NCI-H460 (cell line): ENCODE measurements around the gene CASP4. TPM values are rescaled to one million over a fixed set of nuclear protein-coding genes. Genes with fewer than 3 reads are reported as not detected.
"Not testable (repeated sequence)": the region's sequence is repeated elsewhere in the genome, so short reads cannot be mapped to it uniquely, and the experiment has no call there.

Experiments
- DNase-seq: peaks from one replicate; pipeline ENCODE4 v3.0.0-alpha.2; 2016; ENCODE audit warnings: low read depth; ENCODE audit errors: extremely low read depth
- total RNA-seq: library from RNA; depleted of rRNA; stranded (reverse); fragments of >200 nt; shearing (Covaris generic); gene quantifications from 2 replicates; pipeline ENCODE4 v1.2.3, GENCODE V29; 2014

The CASP4 gene
- total RNA-seq, 1 experiment from 2014 or later: 150 TPM

DNA sequence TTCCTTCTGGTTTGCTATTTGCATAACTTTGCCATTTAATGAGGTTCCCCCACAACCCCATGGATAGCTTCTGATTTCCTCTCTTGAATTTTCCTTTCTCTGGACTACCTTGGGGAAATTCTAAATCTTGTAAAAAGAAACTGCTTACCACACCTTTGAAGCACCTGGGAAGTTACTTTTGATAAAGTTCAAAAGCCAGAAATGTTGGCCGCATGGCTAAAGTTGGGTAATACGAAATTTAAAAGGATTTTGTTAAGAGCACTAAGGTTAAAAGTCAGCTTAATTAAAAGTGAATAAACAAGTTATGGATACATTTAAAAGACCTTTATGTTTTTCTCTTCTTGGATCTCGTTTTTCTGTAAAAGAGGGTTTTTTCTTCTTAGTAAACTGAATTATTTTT, 5.5 kb downstream of the CASP4 start:
- no peak for DNase-seq

GRCh38 chr11:104957280-104957679, 11.1 kb downstream of the CASP4 start:
- no peak for DNase-seq

GRCh38 chr11:104956528-104956927, 11.8 kb downstream of the CASP4 start:
- no peak for DNase-seq

GRCh38 chr11:104946907-104947306, 21.5 kb downstream of the CASP4 start:
- peak; percentile 53 for DNase-seq

- DNase-seq: no peak
Observed at GRCh38 chr11:104944076-104944475, 24.3 kb downstream of the CASP4 start.

- no peak for DNase-seq
Observed at GRCh38 chr11:104943561-104943960, 24.8 kb downstream of the CASP4 start.

- DNase-seq: no peak
Observed at GRCh38 chr11:104934594-104934993, 33.8 kb downstream of the CASP4 start.

- not testable (repeated sequence) for DNase-seq
Observed at GRCh38 chr11:104934073-104934472, 34.3 kb downstream of the CASP4 start.

DNA sequence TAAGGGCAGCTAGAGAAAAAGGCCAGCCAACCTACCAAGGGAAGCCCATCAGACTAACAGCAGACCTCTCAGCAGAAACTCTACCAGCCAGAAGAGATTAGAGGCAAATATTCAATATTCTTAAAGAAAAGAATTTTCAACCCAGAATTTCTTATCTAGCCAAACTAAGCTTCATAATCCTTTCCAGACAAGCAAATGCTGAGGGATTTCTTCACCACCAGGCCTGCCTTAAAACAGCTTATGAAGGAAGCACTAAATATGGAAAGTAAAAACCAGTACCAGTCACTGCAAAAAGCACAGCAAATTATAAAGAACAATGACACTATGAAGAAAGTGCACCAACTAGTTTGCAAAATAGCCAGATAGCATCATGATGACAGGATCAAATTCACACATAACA, 39.6 kb downstream of the CASP4 start:
- DNase-seq: no peak

GRCh38 chr11:104926771-104927611, 41.4 kb downstream of the CASP4 start:
- no peak for DNase-seq

- no peak for DNase-seq
Observed at GRCh38 chr11:104925850-104926249, 42.5 kb downstream of the CASP4 start.

DNA sequence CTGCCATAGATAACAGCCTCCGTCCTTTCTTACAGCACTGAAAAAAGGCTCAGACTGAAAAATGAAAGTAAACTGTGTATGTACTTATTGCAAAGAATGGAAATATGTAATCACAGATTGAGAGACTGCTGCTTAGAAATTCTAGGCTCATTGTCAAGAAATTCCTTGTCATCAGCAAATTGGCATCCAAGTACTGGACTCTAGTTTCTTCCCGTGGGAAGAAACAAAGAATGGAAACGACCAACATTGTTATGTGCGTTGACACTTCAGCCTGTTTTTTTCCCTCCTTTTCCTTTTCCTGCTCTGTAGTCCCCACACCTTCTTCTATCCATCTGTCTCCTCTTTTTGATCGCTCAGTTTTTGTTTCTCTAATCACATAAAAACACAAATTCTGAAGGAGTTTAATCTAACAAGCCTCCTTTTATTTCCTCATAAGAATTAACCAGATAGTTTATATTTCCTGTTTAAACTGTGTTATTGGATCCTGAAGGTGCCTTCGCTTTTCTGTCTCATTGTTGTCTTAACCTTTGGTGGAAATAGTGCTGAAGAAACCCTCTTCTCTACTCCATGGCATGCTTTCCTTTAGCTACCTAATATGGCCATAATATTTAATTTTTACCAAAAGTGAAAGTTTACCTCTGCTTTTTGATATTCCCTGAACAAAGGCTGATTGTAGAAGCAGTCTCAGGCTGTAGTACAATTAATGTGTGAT, 50.1 kb downstream of the CASP4 start:
- no peak for DNase-seq

GRCh38 chr11:104917271-104918112, 50.9 kb downstream of the CASP4 start:
- DNase-seq: no peak

DNA sequence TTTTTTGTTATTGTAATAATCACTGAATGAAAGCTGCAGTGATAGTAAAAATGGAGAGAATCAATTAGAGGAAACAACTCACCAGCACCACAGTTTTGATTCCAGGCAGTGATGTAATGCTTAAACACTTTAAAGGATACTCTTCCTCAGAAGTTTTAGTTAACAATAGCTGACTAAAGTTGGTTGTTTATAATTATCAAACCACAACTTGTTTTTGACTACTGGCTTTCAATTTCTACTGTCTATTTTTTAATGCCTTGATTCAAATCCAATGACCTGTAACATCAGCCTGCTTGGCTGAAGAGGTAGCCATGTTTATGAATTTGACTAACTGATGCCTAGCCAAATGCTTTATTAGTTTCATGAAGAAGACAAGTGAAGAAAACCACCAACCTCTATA, 51.9 kb downstream of the CASP4 start:
- DNase-seq: no peak

DNA sequence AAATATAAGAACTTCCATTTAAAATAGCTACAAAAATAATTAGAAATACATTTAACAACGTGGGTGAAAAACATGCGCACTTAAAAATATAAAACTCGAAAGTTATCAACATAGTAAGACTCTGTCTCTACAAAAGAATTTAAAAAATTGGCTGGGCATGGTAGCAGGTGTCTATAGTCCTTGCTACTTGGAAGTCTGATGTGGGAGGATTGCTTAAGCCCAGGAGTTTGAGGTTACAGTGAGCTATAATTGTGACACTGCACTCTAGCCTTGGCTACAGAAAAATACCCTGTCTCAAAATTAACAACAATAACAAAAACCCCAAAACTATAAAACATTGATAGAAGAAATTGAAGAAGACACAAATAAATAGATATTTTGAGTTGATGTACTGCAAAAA, 56.3 kb downstream of the CASP4 start:
- no peak for DNase-seq

- no peak for DNase-seq
Observed at GRCh38 chr11:104908186-104908531, 60.2 kb downstream of the CASP4 start.

- DNase-seq: no peak
Observed at GRCh38 chr11:104907521-104908185, 60.7 kb downstream of the CASP4 start.

GRCh38 chr11:104905271-104905670, 63.1 kb downstream of the CASP4 start:
- DNase-seq: no peak

- DNase-seq: no peak
Observed at GRCh38 chr11:104899226-104899625, 69.1 kb downstream of the CASP4 start.

GRCh38 chr11:104898685-104899013, 69.7 kb downstream of the CASP4 start:
- no peak for DNase-seq
